Fibroblast of villous mesenchyme (primary cell): ENCODE results near the gene C20orf141. TPM values are rescaled to one million over a fixed set of nuclear protein-coding genes. Genes with fewer than 3 reads are reported as not detected.

Source experiments
- DNase-seq: peaks from one replicate; pipeline ENCODE4 v3.0.0-alpha.2; 2010; ENCODE audit warnings: low read depth
- H3K4me3 ChIP-seq: 2 replicates; pipeline ENCODE4 v1.5.1; 2011; ENCODE audit warnings: low read depth, mild to moderate bottlenecking, low read length
- total RNA-seq: library from RNA; depleted of rRNA; stranded (reverse); fragments of >200 nt; gene quantifications from 2 replicates; pipeline ENCODE4 v1.2.3, GENCODE V29; 2012
- TF ChIP-seq, protein P1 (sequence below): IDR thresholded peaks from 2 replicates; pipeline ENCODE4 v1.5.1; 2012; ENCODE audit warnings: low read depth, mild to moderate bottlenecking, low read length; ENCODE audit not compliant: insufficient read depth

The C20orf141 gene
- total RNA-seq, 1 donor, result not detected

DNA sequence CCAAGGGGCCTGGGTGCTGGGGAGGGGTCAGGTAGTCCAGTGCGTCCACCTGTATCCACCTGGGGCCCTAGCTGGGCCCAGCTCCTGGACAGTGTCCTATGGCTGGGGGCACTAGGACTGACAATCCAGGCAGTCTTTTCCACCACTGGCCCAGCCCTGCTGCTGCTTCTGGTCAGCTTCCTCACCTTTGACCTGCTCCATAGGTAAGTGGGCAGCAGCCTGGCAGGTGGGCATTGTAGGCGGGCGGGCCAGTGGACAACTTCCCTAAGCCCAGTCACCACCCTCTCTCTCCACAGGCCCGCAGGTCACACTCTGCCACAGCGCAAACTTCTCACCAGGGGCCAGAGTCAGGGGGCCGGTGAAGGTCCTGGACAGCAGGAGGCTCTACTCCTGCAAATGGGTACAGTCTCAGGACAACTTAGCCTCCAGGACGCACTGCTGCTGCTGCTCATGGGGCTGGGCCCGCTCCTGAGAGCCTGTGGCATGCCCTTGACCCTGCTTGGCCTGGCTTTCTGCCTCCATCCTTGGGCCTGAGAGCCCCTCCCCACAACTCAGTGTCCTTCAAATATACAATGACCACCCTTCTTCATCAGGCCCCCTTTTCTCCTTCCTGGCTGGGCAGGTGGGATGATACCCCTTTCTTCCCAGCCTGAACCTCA, 584 bp downstream of the C20orf141 start:
- H3K4me3 ChIP-seq, result no peak overlapping the region
- TF ChIP-seq, protein P1, sequence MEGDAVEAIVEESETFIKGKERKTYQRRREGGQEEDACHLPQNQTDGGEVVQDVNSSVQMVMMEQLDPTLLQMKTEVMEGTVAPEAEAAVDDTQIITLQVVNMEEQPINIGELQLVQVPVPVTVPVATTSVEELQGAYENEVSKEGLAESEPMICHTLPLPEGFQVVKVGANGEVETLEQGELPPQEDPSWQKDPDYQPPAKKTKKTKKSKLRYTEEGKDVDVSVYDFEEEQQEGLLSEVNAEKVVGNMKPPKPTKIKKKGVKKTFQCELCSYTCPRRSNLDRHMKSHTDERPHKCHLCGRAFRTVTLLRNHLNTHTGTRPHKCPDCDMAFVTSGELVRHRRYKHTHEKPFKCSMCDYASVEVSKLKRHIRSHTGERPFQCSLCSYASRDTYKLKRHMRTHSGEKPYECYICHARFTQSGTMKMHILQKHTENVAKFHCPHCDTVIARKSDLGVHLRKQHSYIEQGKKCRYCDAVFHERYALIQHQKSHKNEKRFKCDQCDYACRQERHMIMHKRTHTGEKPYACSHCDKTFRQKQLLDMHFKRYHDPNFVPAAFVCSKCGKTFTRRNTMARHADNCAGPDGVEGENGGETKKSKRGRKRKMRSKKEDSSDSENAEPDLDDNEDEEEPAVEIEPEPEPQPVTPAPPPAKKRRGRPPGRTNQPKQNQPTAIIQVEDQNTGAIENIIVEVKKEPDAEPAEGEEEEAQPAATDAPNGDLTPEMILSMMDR, result no peak
- DNase-seq, result no peak

DNA sequence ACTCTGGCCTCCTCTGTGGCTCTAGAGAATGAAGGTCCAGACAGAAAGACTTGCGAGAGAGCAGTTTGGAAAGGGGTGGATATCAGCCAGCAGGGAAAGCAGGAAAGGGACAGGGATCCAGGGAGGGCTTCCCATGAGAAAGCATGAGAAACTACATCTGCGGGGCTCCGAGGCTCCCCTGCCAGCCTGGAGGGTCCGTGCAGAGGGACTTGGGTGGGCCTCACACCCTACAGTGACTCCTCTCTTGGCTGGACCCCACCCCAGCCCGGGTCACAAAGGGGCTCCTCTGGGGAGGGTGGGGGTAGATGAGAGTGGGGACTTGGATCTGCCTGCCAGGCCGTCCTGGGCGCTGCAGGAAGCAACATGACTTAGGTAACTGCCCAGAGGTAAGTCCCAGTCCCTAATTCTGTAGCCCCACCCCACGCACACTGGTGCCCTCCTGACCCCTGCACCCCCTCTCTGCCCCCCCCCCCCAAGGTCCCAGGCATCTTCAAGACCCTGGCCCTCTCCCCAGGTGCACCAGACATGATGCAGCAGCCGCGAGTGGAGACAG, 1.3 kb downstream of the C20orf141 start, which contains the start of gene TMEM239:
Gene TMEM239 (plus strand): TSS at position 335 of the 553 bp plus-strand sequence. CDS start 191 bp downstream, at position 526.
- DNase-seq, result no peak
- H3K4me3 ChIP-seq, result no peak within 1 kb of the TSS
- TF ChIP-seq, protein P1, result no peak

DNA sequence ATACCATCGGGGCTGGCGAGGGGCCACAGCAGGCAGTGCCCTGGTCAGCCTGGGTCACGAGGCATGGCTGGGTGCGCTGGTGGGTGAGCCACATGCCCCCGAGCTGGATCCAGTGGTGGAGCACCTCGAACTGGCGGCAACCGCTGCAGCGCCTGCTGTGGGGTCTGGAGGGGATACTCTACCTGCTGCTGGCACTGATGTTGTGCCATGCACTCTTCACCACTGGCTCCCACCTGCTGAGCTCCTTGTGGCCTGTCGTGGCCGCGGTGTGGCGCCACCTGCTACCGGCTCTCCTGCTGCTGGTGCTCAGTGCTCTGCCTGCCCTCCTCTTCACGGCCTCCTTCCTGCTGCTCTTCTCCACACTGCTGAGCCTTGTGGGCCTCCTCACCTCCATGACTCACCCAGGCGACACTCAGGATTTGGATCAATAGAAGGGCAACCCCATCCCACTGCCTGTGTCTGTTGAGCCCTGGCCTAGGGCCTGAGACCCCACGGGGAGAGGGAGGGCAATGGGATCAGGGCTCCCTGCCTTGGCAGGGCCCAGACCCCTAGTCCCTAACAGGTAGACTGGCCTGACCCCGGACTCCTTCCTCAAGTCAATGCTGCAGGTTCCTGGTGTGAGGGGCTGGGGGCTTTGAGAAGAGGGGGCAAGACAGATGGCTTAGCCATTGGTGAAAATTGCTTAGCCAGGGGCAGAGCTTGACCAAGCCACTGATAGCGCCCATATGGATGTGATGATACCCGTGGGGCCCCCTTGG, 2.0 kb downstream of the C20orf141 start:
- H3K4me3 ChIP-seq, result no peak overlapping the region
- DNase-seq, result no peak
- TF ChIP-seq, protein P1, result no peak

DNA sequence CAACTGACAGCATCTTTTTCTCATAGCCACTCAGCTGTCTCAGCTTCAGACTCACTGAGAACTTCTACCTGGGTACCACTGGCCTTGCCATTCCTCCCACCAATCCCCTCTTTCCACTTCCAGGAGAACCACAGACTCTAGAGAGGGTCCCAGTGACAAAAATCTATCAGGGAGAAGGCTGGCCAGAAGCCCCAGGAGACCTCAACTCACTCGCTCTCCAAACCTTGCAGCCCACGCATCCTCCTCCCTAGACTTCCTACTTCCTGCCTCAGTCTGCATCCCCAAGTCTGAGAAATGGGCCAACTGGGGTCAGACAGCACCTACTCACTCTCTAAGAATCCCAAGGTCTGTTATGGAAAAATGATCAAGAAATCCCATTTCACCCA, 2.5 kb downstream of the C20orf141 start:
- DNase-seq, result no peak
- TF ChIP-seq, protein P1, result no peak
- H3K4me3 ChIP-seq, result no peak overlapping the region

DNA sequence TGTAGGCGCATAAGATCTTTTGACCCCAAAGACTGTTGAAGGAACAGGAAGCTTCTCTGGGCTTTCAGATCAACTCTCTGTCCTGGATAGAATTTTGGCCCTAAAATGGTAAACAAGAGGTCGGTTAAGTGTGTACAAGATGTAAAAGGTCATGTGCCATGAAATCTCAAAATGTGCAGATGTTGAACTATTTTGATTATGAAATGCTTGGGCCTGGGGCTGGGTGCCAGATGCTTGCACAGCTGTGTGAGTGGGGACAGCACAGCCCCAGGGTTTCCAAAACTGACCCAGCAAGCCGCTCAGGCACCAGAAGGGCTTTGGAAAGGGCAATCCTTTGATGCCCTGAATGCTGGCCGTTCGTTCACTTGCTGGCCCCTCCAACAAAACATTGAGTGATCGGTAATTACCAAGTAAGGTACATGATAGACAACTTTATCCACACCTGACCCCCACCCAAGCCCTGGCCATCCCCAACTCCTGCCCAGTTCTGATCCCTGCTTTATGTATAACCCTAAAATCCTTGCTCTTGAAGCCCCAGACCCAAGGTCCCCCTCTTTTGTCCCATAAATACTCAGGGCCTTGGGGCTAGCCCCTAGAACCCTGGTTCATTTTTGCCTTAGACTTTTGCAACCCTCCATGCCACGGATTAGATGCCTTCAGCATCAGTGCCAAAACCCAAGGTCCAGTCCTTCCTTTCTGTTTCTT, 3.3 kb downstream of the C20orf141 start:
- peak; percentile 75 for DNase-seq
- no peak overlapping the region for H3K4me3 ChIP-seq
- TF ChIP-seq, protein P1, result no peak

DNA sequence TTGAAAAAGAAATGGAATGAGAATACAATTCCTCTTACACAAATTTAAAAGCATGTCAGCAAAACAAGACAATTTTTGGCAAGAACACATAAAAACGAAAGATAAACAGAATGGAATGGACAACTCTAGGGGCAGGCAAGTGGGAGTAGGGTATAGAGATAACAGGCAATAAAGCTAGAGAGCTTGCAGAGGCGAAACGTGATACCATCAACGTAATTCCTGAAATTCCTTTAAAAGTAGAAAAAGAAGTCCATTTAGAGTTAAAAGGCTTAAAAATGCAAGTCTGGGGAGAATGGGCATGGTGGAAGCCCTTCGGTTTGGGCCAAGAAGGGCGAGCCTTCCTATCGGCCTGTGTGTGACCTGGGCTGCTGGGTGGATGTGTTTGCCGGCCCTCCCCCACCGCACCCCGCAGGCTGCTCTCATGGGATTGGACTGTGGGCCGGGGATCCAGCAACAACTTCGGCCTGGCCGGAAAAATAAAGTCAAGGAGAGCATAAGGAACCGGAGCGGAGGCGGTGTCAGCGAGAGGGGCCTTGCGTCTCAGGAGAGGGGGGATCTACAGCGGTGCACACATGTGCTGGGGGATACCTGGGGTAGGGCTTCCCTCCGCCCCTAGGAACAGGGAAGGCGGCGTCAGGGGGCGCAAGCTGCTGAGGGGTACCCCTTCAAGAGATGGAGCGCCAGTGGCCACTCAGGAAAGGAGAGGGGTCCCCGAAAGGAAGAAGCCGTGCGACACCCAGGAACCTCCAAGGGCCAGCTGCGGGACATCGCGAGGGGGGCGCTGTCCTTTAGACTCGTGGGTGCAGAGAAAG, 5.5 kb downstream of the C20orf141 start:
- TF ChIP-seq, protein P1, result no peak
- H3K4me3 ChIP-seq, result peak overlapping the region; percentile 10
- peak; percentile 83 for DNase-seq
